Astrocyte of the spinal cord (primary cell): Measurements from ENCODE around the gene IKZF1.

Source experiments
- DNase-seq: peaks from one replicate; pipeline ENCODE4 v3.0.0; 2011; ENCODE audit warnings: low read depth, low spot score
- H3K4me3 ChIP-seq: 2 replicates; pipeline ENCODE4 v1.5.1; 2011; ENCODE audit warnings: low read depth, mild to moderate bottlenecking, low read length, moderate library complexity
- in situ Hi-C: cut with HindIII; loops from 2 replicates; pipeline ENCODE4 v1.10.0; 2017; ENCODE audit warnings: low sequenced_read_pairs
- TF ChIP-seq, protein P1 (sequence below): IDR thresholded peaks from 2 replicates; pipeline ENCODE4 v1.5.1; 2012; ENCODE audit warnings: low read depth, mild to moderate bottlenecking, low read length, inconsistent platforms

Gene IKZF1

DNA sequence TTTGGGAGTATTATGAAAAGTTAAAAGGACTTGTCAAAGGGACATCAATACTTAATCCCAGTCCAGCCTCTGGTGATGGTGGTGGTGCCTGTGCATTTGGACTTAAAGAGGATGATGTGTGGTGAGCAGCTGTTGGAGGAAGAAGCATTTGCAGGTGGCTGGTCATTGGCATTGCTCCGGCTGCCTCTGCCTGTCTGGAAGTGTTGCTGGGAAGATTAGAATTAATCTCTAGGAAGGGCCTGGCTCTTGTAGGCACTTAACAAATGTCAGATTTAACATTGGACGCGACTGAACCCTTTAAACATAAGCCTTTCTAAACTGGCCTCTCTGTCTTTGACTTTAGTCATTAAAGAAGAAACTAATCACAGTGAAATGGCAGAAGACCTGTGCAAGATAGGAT, 86.9 kb downstream of the IKZF1 start:
- TF ChIP-seq, protein P1, sequence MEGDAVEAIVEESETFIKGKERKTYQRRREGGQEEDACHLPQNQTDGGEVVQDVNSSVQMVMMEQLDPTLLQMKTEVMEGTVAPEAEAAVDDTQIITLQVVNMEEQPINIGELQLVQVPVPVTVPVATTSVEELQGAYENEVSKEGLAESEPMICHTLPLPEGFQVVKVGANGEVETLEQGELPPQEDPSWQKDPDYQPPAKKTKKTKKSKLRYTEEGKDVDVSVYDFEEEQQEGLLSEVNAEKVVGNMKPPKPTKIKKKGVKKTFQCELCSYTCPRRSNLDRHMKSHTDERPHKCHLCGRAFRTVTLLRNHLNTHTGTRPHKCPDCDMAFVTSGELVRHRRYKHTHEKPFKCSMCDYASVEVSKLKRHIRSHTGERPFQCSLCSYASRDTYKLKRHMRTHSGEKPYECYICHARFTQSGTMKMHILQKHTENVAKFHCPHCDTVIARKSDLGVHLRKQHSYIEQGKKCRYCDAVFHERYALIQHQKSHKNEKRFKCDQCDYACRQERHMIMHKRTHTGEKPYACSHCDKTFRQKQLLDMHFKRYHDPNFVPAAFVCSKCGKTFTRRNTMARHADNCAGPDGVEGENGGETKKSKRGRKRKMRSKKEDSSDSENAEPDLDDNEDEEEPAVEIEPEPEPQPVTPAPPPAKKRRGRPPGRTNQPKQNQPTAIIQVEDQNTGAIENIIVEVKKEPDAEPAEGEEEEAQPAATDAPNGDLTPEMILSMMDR = no peak
- no peak for DNase-seq
- in situ Hi-C loops = no loop called here
- no peak overlapping the region for H3K4me3 ChIP-seq

DNA sequence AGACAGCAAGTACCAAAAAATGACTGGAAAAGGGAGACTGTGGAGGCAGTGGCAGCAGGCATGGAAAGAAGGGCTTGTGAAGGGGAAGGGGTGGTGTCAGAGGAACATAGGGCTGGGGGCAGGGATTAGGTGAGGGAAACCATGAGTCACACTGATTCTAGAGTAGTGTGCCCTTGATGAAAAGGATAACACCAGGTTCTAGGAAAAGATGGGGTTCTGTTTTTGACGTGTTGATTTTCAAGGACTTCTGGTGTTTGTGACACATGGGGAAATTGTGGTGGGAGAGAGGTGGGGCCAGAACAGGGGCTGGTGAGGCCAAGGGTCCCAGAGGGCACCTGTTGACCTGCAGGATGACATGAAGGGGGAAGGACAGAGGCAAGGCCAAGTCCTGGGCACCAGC, 88.6 kb downstream of the IKZF1 start:
- TF ChIP-seq, protein P1 = no peak
- in situ Hi-C loops = no loop called here
- DNase-seq = no peak
- H3K4me3 ChIP-seq = no peak overlapping the region

DNA sequence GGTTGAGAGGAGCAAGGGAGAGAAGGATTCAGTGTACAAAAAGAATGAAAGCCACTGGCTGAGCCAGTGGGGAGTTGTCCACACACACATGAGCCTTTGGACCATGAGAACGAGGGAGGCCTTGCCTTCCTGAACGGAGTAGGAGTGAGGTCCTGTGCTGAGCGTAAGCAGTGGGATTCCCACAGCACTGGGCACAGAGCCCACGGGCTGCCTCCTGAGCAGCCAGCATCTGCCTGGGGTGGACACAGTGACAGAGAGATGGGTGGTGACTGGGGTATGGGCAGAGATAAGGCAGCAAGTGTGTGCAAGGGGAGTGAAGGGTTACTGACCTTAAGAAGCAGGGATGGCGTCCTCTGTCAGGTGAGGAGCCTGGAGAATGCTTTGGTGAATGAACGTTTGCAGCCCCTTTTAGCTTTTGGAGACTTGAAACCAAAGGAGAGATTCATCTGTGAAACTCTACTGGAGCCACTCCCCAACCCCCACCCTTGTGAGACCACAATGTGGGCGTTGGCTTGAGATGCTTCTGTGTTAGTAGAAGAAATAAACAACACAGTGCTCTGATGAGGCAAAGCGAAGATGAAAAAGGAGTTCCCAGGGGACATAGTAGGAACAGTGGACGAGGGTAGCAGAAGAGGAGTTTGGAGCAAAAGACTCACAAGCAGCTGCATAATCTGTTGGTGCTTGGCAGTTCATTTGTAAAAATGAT, 89.2 kb downstream of the IKZF1 start:
- DNase-seq = no peak

DNA sequence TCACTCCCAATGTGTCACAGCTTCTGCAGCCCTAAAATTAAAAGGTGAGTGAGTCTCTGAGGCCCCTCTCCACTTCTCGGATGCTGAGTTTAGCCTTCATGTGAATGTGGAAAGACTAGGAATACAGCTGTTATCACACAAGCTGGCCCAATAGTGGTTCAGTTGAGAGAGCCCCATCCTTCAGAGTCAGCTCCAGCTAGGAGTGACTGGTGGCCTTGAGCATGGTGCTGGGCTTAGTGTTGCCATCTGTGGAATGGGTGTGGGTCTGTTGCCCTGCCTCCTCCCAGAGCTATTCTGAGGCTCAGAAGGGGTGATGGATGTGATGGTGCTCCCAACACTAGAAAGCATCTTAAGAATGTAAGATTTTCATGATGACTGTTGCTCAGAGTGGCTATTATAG, 89.8 kb downstream of the IKZF1 start:
- in situ Hi-C loops = no loop called here
- H3K4me3 ChIP-seq = no peak overlapping the region
- DNase-seq = no peak
- TF ChIP-seq, protein P1 = no peak

More for the DNA sequence above, 89.2 kb downstream of the IKZF1 start:
- in situ Hi-C loops = no loop called here
- TF ChIP-seq, protein P1 = no peak
- H3K4me3 ChIP-seq = no peak overlapping the region

DNA sequence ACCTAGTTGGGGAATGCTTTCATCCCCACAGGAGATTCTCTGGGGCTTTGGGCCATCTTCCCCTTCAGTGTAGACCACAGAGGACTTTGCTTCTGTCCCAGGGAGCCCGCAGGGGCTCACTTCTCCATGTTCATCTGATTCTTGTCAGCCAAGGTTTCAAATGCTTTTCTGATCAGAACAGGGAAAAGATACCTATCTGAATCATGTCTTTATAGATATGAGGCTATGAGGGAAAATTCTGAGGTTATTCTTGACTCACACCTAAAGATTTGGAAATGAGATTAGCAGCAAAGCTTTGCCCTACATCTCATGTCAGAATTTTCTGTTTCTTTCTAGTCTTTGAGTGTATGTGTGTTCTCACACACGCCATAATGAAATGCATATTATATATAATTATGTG, 92.3 kb downstream of the IKZF1 start:
- in situ Hi-C loops = no loop called here
- H3K4me3 ChIP-seq = no peak overlapping the region
- TF ChIP-seq, protein P1 = no peak
- no peak for DNase-seq

DNA sequence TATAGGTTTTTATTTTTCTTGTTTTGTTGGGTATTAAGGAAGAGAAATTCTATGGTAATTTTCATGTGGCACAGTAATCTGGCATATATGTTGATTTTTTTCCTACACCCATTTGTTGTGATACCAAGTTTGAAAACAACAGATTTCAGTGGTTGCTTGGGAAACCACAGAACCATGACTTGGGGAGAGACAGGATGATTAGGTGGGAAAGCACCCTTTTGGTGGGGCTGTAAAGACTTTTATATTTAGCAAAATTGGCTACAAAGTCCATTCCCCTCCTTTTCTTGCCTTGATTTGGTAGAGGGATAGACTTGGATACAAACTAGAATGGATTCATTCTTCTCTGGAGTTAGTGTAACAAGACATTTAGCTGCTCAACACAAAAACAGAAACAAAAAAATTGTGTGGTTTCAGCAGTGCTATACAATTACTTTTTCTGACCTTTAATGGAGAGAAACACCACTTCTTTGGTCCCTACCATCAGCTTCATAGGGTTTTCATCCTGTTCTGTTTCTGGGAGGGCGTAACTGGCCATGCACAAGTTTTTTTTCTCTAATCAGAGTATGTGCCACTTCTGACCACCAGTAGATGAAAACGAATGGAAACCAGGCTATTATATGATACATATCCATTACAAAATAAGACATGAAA, 92.9 kb downstream of the IKZF1 start:
- DNase-seq = no peak
- no peak overlapping the region for H3K4me3 ChIP-seq
- in situ Hi-C loops = no loop called here
- TF ChIP-seq, protein P1 = no peak
